ENCODE results near the gene AGFG1.

DNA sequence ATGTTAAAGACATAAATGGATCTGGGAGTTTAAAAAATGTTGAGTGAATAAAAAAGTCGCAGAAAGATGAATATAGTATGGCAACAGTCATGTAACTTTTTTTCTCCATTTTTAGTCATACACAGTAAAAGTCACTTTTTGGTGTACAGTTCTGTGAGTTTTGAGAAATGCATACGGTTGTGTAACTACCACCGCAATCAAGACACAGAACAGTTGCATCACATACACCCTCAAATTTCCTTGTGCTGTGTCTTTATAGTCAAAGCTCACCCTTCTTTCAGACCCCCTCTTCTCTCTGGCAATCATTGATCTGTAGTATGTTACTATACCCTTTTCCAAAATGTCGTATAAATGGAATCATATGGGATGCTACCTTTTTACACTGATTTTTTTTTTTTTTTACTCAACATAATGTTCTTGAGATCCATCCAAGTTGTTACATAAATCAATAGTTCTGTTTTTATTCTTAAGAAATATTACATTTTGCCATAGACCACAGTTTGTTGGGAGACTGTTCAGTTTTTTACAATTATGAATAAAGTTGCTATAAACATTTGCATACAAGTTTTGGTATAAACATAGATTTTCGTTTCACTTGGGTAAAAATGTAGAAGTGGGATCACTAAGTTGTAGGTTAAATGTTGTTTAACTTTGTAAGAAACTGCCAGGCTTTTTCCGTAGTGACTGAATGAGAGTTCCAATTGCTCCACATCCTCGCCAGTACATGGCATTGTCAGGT is 35.4 kb upstream of the AGFG1 start:
- TF ChIP-seq EZH2 (IDR thresholded peaks at IDR 0.05; ENCODE audit: borderline replicate concordance, insufficient read depth, low read depth, low read length, poor library complexity, severe bottlenecking): no peak
- TF ChIP-seq, protein P1, sequence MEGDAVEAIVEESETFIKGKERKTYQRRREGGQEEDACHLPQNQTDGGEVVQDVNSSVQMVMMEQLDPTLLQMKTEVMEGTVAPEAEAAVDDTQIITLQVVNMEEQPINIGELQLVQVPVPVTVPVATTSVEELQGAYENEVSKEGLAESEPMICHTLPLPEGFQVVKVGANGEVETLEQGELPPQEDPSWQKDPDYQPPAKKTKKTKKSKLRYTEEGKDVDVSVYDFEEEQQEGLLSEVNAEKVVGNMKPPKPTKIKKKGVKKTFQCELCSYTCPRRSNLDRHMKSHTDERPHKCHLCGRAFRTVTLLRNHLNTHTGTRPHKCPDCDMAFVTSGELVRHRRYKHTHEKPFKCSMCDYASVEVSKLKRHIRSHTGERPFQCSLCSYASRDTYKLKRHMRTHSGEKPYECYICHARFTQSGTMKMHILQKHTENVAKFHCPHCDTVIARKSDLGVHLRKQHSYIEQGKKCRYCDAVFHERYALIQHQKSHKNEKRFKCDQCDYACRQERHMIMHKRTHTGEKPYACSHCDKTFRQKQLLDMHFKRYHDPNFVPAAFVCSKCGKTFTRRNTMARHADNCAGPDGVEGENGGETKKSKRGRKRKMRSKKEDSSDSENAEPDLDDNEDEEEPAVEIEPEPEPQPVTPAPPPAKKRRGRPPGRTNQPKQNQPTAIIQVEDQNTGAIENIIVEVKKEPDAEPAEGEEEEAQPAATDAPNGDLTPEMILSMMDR (IDR thresholded peaks at IDR 0.05): no peak

All from B cell (primary cell).